ENCODE results near the gene ATG101. TPM values are rescaled to one million over a fixed set of nuclear protein-coding genes. Genes with fewer than 3 reads are reported as not detected.

Gene ATG101
- polyA plus RNA-seq, 1 donor from 2014 or later = 53.9 TPM

GRCh38 chr12:52122540-52122871 is 52.7 kb downstream of the ATG101 start:
- Histone ChIP-seq H3K9ac (ENCODE audit: low read length) (no peak overlapping the region), H3K9me2 (ENCODE audit: insufficient read depth, low read length) (no peaks in the 10 kb centered on the region), H3K79me2 (replicated peaks; ENCODE audit: insufficient read depth, low read length) (no peaks in the 10 kb centered on the region), H3F3A (ENCODE audit: insufficient read depth, low read length, poor library complexity, severe bottlenecking) (no peaks in the 10 kb centered on the region), H4K20me1 (ENCODE audit: insufficient read depth) (no peaks in the 10 kb centered on the region), H3K4me2 (ENCODE audit: low read length) (no peak overlapping the region), H3K9me3 (ENCODE audit: low read length) (no peaks in the 10 kb centered on the region), H2AFZ (ENCODE audit: low read depth, low read length) (no peak overlapping the region), H3K36me3 (ENCODE audit: insufficient read depth, low read length) (no peaks in the 10 kb centered on the region), H3K4me3 (ENCODE audit: low read length) (no peak overlapping the region), H3K27me3 (ENCODE audit: insufficient read depth, low read depth, low read length) (no peaks in the 10 kb centered on the region), H3K27ac (ENCODE audit: low read length) (no peak overlapping the region)
- TF ChIP-seq REST (IDR thresholded peaks at IDR 0.05; ENCODE audit: borderline replicate concordance) = no peak
- no peak for TF ChIP-seq POLR2AphosphoS5 (IDR thresholded peaks at IDR 0.05)
- no peak for TF ChIP-seq TAF1 (IDR thresholded peaks at IDR 0.05; ENCODE audit: low read depth)
- no peak for TF ChIP-seq MXI1 (conservative IDR thresholded peaks at IDR 0.05; ENCODE audit: poor library complexity, severe bottlenecking)
- TF ChIP-seq EZH2 (IDR thresholded peaks at IDR 0.05; ENCODE audit: borderline replicate concordance, insufficient read depth, low read length, poor library complexity, severe bottlenecking) = no peak
- TF ChIP-seq SMC3 (conservative IDR thresholded peaks at IDR 0.05; ENCODE audit: poor library complexity) = no peak
- TF ChIP-seq EP300 (conservative IDR thresholded peaks at IDR 0.05; ENCODE audit: poor library complexity, severe bottlenecking) = no peak
- TF ChIP-seq CTCF (IDR thresholded peaks at IDR 0.05; ENCODE audit: poor library complexity, severe bottlenecking) = no peak
- no peak for TF ChIP-seq RAD21 (conservative IDR thresholded peaks at IDR 0.05)

- Histone ChIP-seq H4K20me1 (ENCODE audit: insufficient read depth) (no peaks in the 10 kb centered on the region), H3K9ac (ENCODE audit: low read length) (no peak overlapping the region), H3K36me3 (ENCODE audit: insufficient read depth, low read length) (no peaks in the 10 kb centered on the region), H3K27ac (ENCODE audit: low read length) (no peak overlapping the region), H3K79me2 (replicated peaks; ENCODE audit: insufficient read depth, low read length) (no peaks in the 10 kb centered on the region), H3K4me3 (ENCODE audit: low read length) (no peak overlapping the region), H3K9me3 (ENCODE audit: low read length) (no peaks in the 10 kb centered on the region), H3K27me3 (ENCODE audit: insufficient read depth, low read depth, low read length) (no peaks in the 10 kb centered on the region), H3K9me2 (ENCODE audit: insufficient read depth, low read length) (no peaks in the 10 kb centered on the region), H3F3A (ENCODE audit: insufficient read depth, low read length, poor library complexity, severe bottlenecking) (no peaks in the 10 kb centered on the region), H2AFZ (ENCODE audit: low read depth, low read length) (no peak overlapping the region), H3K4me2 (ENCODE audit: low read length) (no peak overlapping the region)
- TF ChIP-seq EP300 (conservative IDR thresholded peaks at IDR 0.05; ENCODE audit: poor library complexity, severe bottlenecking) (no peak), SMC3 (conservative IDR thresholded peaks at IDR 0.05; ENCODE audit: poor library complexity) (no peak), POLR2AphosphoS5 (IDR thresholded peaks at IDR 0.05) (no peak), TAF1 (IDR thresholded peaks at IDR 0.05; ENCODE audit: low read depth) (no peak)
Measured at GRCh38 chr12:52122904-52123303, 53.1 kb downstream of the ATG101 start.

All from neural cell (in vitro differentiated cells).